SHP77 (cell line): ENCODE measurements around the gene CMTM6.
"Not testable (repeated sequence)": the region's sequence is repeated elsewhere in the genome, so short reads cannot be mapped to it uniquely, and the experiment has no call there.

ENCODE experiments used
- DNase-seq, 2 experiments: peaks; one replicate each; lab custom pipeline; 2025; lab: John Stamatoyannopoulos, UW

The CMTM6 gene

DNA sequence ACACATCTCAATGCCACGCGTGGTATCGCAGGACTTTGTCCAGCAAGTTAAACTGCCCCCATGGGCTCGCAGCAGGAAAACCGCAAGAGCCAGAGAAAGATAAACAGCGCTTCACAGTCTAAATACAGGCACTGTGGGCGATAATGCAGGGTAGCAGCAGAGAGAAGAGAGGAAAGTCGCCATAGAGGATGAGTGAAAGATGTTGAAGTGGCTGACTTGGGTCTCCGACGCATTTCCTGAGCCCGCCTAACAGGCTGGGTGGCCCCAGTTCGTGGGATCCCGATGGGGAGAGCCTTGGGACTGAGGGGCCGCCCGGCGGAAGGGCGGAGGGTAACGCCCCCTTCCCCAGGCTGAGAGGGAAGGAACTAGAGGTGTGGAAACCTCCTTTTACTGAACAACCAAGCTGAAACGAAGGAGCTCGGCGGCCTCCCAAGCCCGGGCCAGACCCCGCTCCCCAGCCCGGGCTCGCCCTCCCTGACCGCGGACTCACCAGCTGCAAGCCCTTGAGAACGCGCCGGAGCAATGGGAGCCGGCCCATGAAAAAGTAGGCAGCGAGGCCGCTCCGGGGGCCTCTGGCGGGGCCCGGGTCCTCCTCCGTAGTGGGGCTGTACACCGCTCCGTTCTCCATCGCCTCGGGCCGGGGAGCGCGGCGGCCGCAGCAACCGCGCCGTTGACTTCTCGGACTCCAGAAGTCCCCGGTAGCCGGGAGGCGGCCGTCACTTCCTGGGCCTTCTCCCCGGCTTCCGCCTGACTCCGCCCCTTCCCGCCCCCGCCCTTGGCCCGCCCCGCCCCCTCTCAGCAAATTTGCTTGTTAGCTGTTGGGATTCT, at the start of gene CMTM6:
Gene CMTM6, minus strand, starts transcription at position 735 of the 828 bp plus-strand sequence. Its CDS starts 107 bp downstream, at position 628.
- peak; percentile 59 to 83 for DNase-seq

DNA sequence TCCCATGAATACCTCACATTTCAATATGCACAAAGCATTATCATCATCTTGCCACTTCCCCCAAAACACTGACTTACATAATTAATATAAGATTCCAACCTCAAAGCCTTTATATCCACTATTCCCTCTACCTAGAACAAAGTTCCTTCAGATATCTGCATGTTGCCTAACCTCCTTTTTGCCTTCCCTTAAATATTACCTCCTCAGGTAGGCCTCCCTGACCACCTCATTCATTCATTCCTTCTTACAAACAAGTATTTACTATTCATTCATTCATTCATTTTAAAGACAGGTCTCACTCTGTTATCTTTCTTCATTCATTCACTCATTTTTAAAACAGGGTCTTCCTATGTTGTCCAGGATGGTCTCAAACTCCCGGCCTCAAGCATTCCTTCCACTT, 49.4 kb upstream of the CMTM6 start:
- no peak for DNase-seq

GRCh38 chr3:32551496-32551895, 48.8 kb upstream of the CMTM6 start:
- no peak for DNase-seq

GRCh38 chr3:32551087-32551486, 48.4 kb upstream of the CMTM6 start:
- no peak for DNase-seq

- no peak for DNase-seq
Measured at GRCh38 chr3:32545305-32545704, 42.7 kb upstream of the CMTM6 start.

DNA sequence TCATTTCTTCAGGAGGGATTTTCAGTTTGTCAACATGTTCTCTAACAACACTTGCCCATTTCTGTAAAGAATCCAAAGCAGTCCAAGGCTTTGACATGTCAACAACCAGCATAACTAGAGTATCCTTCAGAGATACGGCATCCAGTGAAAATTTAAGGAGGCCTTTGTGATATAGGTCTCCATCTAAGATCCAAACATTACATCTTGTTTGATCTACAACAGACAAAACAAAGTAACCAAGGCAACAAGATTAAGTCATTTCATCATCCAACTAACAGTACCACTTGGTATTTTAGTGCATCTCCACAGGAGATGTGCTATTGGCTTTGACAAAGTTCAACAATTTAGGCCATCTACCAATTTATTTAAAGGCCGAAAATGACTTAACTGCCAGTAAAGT, 42.2 kb upstream of the CMTM6 start:
- no peak for DNase-seq

DNA sequence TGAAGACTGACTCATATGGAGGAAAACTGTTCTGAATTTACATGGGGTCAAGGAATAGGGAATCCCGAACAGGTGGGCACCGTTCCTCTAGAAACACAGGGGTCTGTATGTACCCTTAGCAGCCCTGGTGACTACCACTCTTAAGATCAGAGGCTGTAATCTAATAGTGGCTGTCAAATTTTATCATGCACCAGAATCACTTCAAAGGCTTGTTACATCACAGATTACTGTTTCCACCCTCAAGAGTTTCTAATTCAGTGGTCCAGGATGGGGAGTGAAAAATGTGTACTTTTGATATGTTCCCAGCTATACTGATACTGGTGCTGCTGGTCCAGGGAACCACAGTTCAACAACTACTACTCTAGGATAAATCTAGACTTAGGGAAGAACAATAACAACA, 40.2 kb upstream of the CMTM6 start:
- DNase-seq, result no peak

GRCh38 chr3:32540899-32541298, 38.2 kb upstream of the CMTM6 start:
- no peak for DNase-seq

GRCh38 chr3:32532434-32532833, 29.8 kb upstream of the CMTM6 start:
- no peak for DNase-seq

- no peak for DNase-seq
Measured at GRCh38 chr3:32531010-32531647, 28.5 kb upstream of the CMTM6 start.

DNA sequence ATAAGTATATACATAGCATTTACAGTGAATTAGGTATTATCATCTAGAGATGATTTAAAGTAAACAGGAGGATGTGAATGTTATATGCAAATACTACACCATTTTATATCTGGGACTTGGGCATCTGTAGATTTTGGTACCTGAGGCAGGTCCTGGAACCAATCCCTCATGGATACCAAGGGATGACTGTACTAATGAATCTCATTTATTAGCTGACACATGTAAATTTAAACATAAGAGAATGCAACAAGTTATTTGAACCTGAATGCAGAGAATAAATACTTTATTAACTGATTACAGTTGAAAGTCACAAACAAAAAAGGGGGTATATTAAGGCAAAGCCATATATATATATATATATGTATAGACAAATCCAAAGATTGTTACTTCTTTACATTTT, 23.1 kb upstream of the CMTM6 start:
- no peak for DNase-seq

DNA sequence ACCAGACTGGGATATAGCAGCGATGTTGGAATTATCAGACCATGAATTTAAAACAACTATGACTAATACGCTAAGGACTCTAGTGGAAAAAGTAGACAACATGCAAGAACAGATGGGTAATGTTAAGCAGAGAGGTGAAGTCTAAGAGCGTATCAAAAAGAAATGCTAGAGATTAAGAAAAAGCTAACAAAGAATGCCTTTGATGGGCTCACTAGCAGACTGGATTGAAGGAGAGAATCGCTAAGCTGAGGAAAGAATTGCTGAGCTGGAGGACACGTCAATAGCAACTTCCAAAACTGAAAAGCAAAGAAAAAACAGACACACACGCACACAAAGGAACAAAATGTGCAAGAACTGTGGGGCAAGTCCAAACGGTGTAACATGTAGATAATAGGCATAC, 20.0 kb upstream of the CMTM6 start:
- DNase-seq, result no peak

- not testable (repeated sequence) for DNase-seq
Measured at GRCh38 chr3:32518921-32519320, 16.3 kb upstream of the CMTM6 start.

DNA sequence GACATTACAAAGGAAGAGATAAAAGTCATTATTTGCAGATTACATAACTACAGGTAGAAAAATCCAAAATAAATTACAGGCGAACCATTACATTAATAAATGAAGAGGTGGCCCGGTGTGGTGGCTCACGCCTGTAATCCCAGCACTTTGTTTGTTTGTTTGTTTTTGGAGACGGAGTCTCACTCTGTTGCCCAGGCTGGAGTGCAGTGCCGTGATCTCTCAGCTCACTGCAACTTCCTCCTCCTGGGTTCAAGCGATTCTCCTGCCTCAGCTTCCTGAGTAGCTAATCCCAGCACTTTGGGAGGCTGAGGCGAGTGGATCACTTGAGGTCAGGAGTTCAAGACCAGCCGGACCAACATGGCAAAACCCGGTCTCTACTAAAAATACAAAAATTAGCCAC, 14.1 kb upstream of the CMTM6 start:
- DNase-seq, result not testable (repeated sequence)

DNA sequence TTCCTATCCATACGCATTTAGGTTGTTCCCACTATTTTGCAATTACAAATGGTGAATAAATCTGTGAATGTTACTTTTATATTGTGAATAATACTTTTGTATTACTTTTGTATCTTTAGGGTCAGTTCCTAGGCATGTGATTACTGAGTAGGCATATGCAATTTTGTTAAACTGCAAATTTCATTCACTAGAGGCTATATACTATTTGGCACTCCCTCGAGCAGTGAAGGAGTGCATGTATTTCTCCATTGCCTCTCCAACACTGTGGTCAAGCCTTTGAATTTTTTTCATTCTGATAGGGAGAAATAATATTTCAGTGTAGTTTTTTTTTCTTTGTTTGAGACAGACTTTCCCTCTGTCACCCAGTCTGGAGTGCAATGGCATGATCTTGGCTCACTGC, 8.4 kb upstream of the CMTM6 start:
- no peak for DNase-seq

DNA sequence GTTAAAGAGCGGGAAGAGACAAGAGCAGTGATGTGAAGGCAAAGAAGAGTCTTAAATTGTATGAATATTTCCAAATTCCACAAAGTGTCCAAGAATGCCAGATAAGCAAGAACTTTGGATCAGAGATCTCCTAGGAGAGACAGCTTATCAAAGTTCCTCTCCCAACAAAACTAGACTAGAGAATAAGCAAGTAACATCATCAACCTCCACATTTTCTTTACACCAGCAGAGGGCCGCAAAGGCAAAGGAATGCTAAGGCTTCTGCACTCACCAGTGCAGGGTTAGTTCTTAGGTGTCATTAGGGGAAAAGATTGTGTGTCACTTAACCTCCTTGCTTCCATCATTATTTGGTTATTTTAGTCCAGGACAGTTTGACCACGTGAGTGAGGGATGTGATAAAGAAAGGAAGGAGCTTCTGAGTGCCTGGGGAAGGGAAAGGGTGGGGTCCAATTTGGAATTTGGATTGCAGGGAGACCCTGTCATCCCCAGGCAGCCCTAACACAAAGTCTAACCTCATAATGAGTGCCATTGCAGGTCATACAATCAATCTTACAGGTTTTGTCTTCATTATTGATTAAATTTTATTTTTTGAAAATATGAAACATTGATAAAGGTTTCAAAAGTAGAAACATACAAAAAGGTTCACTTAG, 7.5 kb upstream of the CMTM6 start:
- DNase-seq, result peak; percentile 49 to 54

DNA sequence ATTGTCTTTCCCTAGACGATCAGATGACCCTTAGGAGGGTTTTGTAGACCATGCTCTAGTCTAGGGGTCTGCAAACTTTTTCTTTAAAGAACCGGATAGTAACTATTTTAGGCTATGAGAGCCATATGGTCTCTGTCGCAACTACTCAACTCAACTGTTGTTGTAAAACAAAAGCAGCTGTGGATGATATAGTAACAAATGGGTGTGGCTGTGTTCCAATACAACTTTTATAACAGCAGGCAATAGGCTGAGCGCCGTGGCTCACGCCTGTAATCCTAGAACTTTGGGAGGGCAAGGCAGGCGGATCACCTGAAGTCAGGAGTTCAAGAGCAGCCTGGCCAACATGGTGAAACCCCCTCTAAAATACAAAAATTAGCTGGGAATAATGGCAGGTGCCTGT, 6.1 kb upstream of the CMTM6 start:
- DNase-seq, result no peak

DNA sequence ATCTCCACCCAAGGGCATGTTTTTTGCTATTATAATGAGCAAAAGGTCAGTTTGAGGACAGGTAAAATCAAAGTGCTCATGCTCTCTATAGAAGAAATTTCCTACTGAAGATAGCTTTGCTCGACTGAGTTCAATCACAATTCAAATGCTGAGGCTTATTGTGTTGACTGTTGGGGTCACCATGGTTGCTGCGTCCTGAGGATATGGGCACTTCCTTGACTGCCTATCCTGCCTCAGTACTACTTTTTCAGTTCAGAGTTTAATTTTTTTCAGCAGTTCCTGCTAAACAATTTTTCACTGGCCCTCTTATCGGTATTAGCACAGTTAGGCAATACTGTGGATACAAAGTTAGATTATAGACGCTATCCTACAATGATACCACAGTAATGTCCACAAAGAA, 3.8 kb upstream of the CMTM6 start:
- DNase-seq, result no peak

DNA sequence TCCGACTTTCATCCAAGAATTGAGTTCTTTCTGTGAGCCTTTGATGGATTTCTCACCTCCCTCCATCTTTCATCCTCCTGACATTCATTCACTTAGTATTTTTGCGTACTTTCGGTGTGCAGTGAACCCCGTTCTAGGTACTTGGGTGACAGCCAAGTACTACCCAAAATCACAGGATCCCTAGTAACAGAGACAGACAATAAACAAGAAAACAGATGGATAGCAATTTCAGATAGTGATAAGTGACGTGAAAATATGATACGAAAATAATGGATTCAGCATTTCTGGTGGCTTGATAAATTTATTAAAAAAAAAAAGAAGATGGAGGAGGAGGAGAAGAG, 264 bp upstream of the CMTM6 start:
- DNase-seq, result no peak

DNA sequence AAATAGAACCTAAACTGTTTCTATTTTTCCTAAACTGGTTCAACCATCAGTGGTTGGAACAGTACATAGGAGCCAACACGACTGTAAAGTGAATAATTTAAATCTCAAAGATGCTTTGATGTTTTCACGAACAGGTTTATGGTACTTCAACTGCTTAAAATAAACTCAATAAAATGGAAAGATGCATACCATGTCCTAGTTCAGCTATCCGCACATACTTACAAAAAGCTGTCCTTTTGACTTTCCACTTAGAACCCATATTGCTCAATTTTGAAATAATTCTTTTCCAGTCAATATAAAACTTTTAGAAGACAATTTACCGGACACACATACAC, 902 bp downstream of the CMTM6 start:
- no peak for DNase-seq

DNA sequence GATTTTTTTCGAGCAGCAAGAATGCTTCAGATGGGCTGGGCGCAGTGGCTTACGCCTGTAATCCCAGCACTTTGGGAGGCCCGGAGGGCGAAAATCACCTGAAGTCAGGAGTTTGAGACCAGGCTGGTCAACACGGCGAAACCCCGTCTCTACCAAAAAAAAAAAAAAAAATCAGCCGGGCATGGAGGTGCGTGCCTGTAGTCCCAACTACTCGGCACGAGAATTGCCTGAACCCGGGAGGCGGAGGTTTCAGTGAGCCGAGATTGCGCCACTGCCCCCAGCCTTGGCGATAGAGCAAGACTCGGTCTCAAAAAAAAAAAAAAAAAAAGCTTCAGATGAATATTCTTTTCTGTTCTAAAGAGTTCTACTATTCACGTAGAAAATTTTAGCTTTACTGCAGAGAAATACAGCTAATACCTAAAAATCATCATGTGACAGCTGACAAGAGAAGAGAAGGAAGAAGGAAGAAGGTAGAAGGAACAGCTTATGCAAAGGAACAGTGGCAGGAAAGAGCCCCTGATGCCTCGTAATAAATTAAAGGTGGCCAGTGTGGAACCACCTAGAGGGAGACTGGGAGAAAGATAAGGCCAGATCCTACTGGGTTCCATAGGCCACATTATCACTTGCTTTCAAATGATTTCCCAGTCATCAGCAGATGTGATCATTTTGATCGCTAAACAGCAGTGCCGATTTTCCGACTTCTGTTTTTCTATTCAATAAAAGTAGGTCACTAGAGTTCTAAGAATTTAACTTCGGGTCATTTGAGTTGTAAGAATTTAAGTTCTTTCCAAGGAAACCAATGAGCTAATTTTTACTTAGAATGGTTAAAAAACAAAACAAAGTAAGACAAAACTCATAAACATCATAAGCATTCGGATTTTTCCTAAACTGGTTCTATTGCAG, 1.5 kb downstream of the CMTM6 start:
- DNase-seq, result no peak

GRCh38 chr3:32500231-32500630, 2.4 kb downstream of the CMTM6 start:
- no peak for DNase-seq
